Measurements from ENCODE around the gene ACTL10. TPM values are rescaled to one million over a fixed set of nuclear protein-coding genes. Genes with fewer than 3 reads are reported as not detected.

ACTL10 gene
- total RNA-seq, 3 donors from 2014 or later: 1.7 to 4.2 (median 2.4) TPM

GRCh38 chr20:33701629-33702450 is 35.1 kb downstream of the ACTL10 start:
- intact Hi-C loops (cut with DNase I, micrococcal nuclease): no loop called here
- Histone ChIP-seq H3K4me3 (no peak overlapping the region), H3K9me3 (peaks cover 6% of the 10 kb centered on the region), H3K36me3 (ENCODE audit: low read depth) (no peaks in the 10 kb centered on the region), H3K4me1 (ENCODE audit: low read depth) (no peaks in the 10 kb centered on the region)
- DNase-seq: no peak
- ATAC-seq: no peak
- TF ChIP-seq CTCF (IDR thresholded peaks at IDR 0.05): no peak

DNA sequence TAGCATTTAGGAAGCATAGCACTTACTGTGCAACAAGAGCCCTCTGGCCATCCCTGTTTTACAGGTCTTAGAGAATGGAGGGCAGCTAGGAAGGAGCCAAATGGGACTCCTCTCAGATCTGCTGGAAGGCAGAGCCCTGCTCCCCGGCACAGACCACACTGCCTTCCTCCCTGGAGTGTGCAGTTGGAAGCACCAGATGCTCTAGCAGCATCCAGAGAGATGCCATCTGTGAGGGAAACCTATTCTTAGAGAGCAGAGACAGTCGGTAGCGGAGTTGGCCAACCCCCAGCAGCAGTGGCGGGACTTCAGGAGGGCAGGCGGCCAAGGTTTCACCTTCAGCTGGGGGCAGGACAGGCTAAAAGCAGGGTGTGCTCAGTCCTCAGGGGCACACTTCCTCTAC is 36.1 kb downstream of the ACTL10 start:
- Histone ChIP-seq H3K4me3 (no peak overlapping the region), H3K9me3 (peaks cover 6% of the 10 kb centered on the region), H3K4me1 (ENCODE audit: low read depth) (no peaks in the 10 kb centered on the region), H3K36me3 (ENCODE audit: low read depth) (no peaks in the 10 kb centered on the region)
- no peak for TF ChIP-seq CTCF (IDR thresholded peaks at IDR 0.05)
- intact Hi-C loops (cut with DNase I, micrococcal nuclease): no loop called here
- DNase-seq (no peak), ATAC-seq (no peak)

- ATAC-seq: no peak
- Histone ChIP-seq H3K4me3 (no peak overlapping the region), H3K9me3 (peaks cover 6% of the 10 kb centered on the region), H3K36me3 (ENCODE audit: low read depth) (no peaks in the 10 kb centered on the region), H3K4me1 (ENCODE audit: low read depth) (no peaks in the 10 kb centered on the region)
- DNase-seq: no peak
- no peak for TF ChIP-seq CTCF (IDR thresholded peaks at IDR 0.05)
- intact Hi-C loops (cut with DNase I, micrococcal nuclease): no loop called here
These were observed 36.9 kb downstream of the ACTL10 start for GRCh38 chr20:33703498-33704137.

- TF ChIP-seq CTCF (IDR thresholded peaks at IDR 0.05): no peak
- DNase-seq (no peak), ATAC-seq (no peak)
- Histone ChIP-seq H3K4me3 (no peak overlapping the region), H3K4me1 (ENCODE audit: low read depth) (no peaks in the 10 kb centered on the region), H3K36me3 (ENCODE audit: low read depth) (no peaks in the 10 kb centered on the region), H3K9me3 (peaks cover 6% of the 10 kb centered on the region)
- intact Hi-C loops (cut with DNase I, micrococcal nuclease): no loop called here
These were observed 37.6 kb downstream of the ACTL10 start for GRCh38 chr20:33704197-33704924.

GRCh38 chr20:33707668-33708067 is 40.9 kb downstream of the ACTL10 start:
- no peak for DNase-seq
- Histone ChIP-seq H3K36me3 (ENCODE audit: low read depth) (no peaks in the 10 kb centered on the region), H3K4me1 (ENCODE audit: low read depth) (peaks cover 3% of the 10 kb centered on the region), H3K9me3 (no peaks in the 10 kb centered on the region), H3K4me3 (no peak overlapping the region)
- no peak for TF ChIP-seq CTCF (IDR thresholded peaks at IDR 0.05)
- intact Hi-C loops (cut with DNase I, micrococcal nuclease): no loop called here
- ATAC-seq: no peak

Measured in mucosa of descending colon (tissue), 3 donors.